ENCODE measurements around the gene DOCK3.
A peak's percentile ranks its signal among the peaks of the same experiment; 100 is the strongest.
"Not testable (repeated sequence)": the region's sequence is repeated elsewhere in the genome, so short reads cannot be mapped to it uniquely, and the experiment has no call there.

The DOCK3 gene

GRCh38 chr3:50913260-50913659 lies 238.5 kb downstream of the DOCK3 start:
- peak; percentile 9 to 57 for DNase-seq

DNA sequence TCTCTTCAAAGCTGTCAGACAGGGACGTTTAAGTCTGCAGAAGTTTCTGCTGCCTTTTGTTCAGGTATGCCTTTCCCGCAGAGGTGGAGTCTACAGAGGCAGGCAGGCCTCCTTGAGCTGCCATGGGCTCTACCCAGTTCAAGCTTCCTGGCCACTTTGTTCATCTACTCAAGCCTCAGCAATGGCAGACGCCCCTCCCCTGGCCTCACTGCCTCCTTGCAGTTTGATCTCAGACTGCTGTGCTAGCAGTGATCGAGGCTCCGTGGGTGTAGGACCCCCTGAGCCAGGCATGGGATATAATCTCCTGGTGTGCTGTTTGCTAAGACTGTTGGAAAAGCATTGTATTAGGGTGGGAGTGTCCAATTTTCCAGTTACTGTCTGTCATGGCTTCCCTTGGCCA lies 247.3 kb downstream of the DOCK3 start:
- not testable (repeated sequence) for DNase-seq

- no peak for DNase-seq
Measured at GRCh38 chr3:50923955-50924354, 249.2 kb downstream of the DOCK3 start.

DNA sequence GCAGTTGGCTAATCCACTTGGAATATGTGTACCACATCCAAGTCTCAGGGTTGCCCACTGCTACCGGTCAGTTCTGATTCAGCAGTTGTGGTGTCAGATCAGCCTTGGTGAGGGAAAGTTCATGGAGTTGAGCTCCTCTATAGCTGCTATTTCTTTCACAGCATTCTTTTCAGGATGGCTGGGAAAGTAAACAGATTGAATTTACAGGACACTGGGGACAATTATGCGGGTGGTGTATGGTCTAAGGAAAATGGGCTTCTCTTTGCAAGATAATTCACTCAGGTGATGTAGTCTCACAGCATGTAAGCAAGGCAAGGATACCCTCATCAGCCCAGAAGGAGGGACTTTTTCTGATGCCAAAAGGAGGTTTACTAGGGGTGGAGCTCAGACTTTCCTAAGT lies 249.9 kb downstream of the DOCK3 start:
- DNase-seq = no peak

DNA sequence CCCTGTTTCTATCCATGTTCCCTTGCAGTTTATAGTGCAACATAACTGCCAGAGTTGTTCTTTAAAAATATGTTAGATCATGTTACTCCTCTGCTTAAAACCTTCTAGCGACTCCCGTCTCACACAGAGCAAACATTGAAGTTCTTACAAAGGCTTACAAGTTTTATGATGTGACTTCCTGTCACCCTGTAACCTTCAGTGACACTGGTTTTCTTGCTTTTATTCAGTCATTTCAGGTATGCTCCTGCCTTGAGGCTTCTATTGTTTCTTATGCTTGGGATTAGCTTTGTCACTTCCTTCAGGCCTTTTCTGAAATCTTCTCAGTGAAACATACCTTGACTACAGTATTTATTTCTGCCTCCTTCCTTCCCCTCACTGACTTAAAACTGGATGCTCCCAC lies 252.1 kb downstream of the DOCK3 start:
- no peak for DNase-seq

GRCh38 chr3:50930371-50931208 lies 255.9 kb downstream of the DOCK3 start:
- no peak for DNase-seq

DNA sequence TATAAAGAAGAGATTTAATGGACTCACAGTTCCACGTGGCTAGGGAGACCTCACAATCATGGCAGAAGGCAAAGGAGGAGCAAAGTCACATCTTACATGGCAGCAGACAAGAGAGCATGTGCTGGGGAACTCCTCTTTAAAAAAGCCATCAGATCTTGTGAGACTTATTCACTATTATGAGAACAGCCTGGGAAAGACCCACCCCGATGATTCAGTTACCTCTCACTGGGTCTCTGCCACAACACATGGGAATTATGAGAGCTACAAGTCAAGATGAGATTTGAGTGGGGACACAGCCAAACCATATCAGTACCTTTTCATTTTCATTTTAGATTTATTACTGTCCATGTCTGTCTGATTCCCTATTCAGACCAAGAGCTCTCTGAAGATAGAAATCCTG lies 258.2 kb downstream of the DOCK3 start:
- not testable (repeated sequence) for DNase-seq

DNA sequence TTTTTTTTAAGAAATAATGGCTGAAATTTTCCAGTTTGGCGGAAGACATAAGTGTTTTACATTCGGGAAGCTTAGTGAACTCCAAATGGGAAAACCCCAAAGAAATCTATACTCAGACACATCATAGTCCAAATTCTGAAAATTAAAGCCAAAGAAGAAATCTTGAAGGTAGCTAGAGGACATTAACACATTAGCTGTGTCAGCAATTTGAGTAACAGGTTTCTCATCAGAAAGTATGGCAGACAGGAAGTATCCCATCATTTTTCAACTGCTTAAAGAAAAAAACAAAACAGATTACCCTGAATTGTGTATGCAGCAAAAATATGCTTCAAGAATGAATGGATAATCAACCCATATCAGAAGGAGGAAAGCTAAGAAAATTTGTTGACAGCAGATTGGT lies 261.7 kb downstream of the DOCK3 start:
- DNase-seq = no peak

DNA sequence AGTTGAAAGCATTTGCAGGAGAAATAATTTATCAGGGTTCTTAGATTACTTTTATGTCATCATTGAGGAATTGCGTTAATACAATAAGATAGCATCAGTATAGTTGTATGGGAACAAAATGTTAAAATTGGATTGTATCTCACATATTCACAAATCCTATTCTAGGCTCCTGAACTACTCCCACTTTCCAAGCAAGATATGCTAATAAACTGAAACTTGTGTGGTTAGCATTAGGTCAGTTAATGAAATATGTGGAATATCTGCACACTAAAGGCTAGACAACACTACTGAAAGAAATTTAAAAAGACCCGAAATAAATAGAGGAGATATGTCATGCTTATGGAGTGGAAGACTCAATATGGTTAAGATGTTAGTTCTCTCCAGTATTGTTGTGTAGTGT lies 272.7 kb downstream of the DOCK3 start:
- DNase-seq = no peak

GRCh38 chr3:50950591-50950990 lies 275.9 kb downstream of the DOCK3 start:
- no peak for DNase-seq

GRCh38 chr3:50953825-50954414 lies 279.2 kb downstream of the DOCK3 start:
- no peak for DNase-seq

GRCh38 chr3:50961386-50961785 lies 286.7 kb downstream of the DOCK3 start:
- no peak for DNase-seq

DNA sequence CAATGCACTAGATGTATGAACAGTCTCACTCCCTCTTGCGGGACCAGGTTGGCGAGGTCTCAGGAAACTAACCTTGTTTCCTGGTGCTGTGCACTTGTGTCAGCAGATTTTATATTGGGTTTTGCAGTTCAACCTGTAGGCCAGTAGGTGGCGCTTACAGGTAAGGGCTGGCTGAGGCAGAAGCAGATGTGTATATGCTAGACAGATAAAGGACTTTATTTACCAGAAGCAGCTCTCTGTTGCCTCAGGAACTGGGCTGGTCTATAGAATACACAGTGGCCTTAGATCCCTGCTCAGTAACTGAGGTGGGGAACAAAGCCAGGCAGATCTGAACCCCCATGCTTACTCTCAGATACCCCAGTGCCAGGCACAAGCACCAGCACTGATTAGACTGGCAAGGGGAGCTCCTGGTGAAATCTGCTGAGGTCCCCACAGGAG lies 296.8 kb downstream of the DOCK3 start:
- peak; percentile 51 to 54 for DNase-seq

GRCh38 chr3:50972029-50972428 lies 297.3 kb downstream of the DOCK3 start:
- no peak for DNase-seq

- not testable (repeated sequence) for DNase-seq
Measured at GRCh38 chr3:50978586-50978985, 303.9 kb downstream of the DOCK3 start.

DNA sequence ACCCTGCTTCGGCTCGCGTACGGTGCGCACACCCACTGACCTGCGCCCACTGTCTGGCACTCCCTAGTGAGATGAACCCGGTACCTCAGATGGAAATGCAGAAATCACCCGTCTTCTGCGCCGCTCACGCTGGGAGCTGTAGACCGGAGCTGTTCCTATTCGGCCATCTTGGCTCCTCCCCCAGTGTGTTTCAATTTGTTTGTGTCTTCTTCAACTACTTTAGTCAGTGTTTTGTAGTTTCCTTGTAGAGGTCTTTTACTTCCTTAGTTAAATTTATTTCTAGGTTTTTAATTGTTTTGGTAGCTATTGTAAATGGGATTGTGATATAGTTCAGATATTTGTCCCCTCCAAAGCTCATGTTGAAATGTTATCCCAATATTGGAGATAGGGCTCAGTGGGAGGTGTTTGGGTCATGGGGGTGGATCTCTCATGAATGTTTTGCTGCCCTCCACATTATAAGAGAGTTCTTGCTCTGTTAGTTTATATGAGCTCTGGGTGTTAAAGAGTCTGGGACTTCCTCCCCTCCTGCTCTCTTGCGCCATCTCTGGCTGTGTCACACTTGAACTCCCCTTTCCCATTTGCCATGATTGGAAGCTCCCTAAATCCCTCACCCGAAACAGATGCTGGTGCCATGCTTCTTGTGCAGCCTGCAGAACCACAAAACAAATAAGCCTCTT lies 304.4 kb downstream of the DOCK3 start:
- peak; percentile 49 to 66 for DNase-seq

DNA sequence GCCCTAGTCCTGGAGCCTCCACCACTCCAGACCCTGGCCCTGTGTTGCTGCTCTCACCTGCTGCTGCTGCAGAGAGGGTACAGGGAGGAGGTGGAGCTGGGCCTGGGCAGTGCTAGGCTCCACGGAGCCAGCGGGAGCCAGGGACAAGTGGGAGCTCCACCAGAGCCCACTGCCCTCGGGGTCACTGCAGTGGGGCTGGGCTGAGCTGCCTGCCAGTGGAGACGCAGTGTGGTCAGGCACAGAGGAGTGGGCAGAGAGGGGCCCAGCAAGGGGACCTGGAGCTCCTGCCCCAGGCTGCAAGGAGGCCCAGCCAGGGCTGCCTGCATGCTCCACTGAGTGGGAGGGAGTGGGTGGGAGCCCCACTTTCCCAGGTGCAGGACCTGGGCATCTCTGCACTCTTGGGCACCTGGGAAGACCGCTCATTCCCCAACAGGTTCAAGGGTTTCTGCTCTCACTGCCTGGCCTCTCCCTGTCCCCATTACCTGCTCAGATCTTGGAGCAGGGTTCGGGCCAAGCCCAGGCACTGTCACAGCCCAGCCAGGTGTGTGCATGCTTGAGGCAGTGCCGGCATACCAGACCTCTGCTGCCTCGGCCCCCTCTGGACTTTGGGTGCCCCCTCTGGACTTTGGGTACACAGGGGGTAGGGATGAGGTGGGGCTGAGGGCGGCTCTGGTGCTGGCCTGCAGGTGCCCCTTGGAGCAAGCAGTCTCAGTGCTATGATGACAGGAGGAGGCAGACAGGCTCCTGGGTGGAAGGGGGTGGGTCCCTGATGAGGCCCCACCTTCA lies 308.0 kb downstream of the DOCK3 start:
- no peak for DNase-seq

GRCh38 chr3:50983887-50984286 lies 309.2 kb downstream of the DOCK3 start:
- no peak for DNase-seq

GRCh38 chr3:50985893-50986292 lies 311.2 kb downstream of the DOCK3 start:
- no peak for DNase-seq

DNA sequence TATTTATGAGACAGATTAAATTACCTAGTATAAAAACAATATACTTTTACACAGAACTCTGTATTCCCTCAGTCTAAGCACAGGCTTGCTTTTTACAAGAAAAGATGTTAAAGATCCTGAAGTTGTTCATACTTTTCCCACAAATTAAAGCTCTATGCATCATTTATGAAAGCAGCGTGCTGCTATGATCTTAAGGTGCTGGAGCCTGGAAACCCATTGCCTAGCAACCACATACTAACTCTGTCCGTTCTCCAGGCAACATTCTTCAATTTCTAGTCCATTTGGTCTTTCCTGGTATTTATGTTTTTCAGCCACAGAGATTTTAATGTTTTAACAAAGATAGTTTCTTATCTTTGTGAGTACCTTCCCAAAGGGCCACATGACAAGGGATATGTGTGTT lies 312.0 kb downstream of the DOCK3 start:
- DNase-seq = no peak

DNA sequence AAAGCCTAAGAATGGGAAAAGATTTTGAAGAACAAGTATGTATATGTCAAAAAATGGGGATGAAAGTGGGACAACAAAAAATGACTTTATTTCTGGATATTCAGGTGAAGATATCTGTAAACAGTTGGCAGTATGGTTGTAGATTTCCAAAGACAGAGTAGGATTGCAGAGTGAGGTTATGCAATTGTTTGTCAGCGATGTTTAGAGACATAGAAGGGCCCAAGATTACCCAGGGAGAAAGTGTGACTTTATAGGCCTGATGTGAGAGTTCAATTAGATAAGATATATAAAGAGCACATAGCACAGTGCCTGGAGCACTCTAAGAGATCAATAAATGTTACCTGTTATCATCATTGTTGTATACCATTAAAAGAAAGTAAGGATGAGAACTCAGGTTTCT lies 319.8 kb downstream of the DOCK3 start:
- DNase-seq = no peak

DNA sequence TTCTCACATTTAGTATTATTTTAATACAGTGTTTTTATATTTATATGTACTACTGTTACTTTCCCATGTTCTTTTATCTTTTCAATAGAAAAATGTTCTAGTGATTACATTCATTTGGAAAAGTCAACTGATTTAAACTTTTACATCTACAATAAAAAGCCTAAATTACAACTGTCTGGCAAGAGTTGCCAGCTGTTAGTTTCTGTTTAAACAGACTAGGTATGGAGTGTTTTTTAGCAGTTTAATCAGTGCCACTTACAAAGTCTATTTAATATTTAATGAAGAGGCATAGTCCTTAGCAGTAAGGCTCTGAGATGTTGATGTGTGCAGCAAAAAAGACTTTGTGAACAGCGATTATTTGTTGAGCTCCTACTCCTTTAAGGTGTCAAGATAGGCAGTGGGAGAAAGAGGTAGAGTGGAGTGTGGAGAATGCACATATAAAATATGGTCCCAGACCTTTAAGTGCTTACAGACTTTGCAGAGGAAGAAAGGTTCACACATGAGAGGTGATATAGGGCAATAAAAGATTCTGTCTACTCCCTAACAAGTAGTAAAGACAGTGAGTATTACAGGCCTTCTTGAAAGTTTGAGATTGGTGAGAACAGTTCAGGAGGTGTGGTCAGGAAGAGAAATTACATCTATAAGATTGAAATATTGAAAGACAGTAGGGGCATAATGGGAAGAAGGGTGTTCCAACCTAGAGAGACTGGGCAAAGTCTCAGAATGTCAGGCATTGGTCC lies 320.5 kb downstream of the DOCK3 start:
- DNase-seq = no peak

Measured in SHP77 (cell line).